OCI-LY1 (cell line): ENCODE results near the gene CCR3.

Experiments
- H2AFZ ChIP-seq: fragments of 200-600 bp; sonication (generic), shearing (Covaris generic); 2 replicates; pipeline ENCODE4 v1.6.0; 2014; ENCODE audit warnings: antibody characterized with exemption, mild to moderate bottlenecking, low read length
- H3F3A ChIP-seq: fragments of 200-600 bp; sonication (generic), shearing (Covaris generic); 2 replicates; pipeline ENCODE4 v1.6.0; 2014; ENCODE audit warnings: mild to moderate bottlenecking, antibody characterized with exemption, low read length, moderate library complexity; ENCODE audit not compliant: insufficient read depth
- H3K27ac ChIP-seq: fragments of 200-600 bp; sonication (generic); 2 replicates; pipeline ENCODE4 v1.5.1; 2014; ENCODE audit warnings: low read length, mixed run types, mild to moderate bottlenecking, low read depth; ENCODE audit not compliant: poor library complexity, severe bottlenecking
- H3K27me3 ChIP-seq: fragments of 200-600 bp; sonication (generic); 2 replicates; pipeline ENCODE4 v1.6.0; 2014; ENCODE audit warnings: antibody characterized with exemption, mild to moderate bottlenecking, low read length, moderate library complexity; ENCODE audit not compliant: insufficient read depth
- H3K36me3 ChIP-seq: fragments of 200-600 bp; sonication (generic); 2 replicates; pipeline ENCODE4 v1.6.1; 2014; ENCODE audit warnings: mild to moderate bottlenecking, antibody characterized with exemption, low read length, moderate library complexity, mixed read lengths; ENCODE audit not compliant: insufficient read depth
- H3K4me1 ChIP-seq: fragments of 200-600 bp; sonication (generic); 2 replicates; pipeline ENCODE4 v1.5.1; 2014; ENCODE audit warnings: mild to moderate bottlenecking, low read length, moderate library complexity; ENCODE audit not compliant: insufficient read depth, severe bottlenecking
- H3K4me2 ChIP-seq: fragments of 200-600 bp; sonication (generic), shearing (Covaris generic); 2 replicates; pipeline ENCODE4 v1.6.1; 2014; ENCODE audit warnings: low read length
- H3K4me3 ChIP-seq: fragments of 200-600 bp; sonication (generic); 2 replicates; pipeline ENCODE4 v1.5.1; 2014; ENCODE audit warnings: low read length, low read depth, mild to moderate bottlenecking, mixed read lengths; ENCODE audit not compliant: poor library complexity, severe bottlenecking
- H3K79me2 ChIP-seq: fragments of 200-600 bp; shearing (Covaris generic); 2 replicates; pipeline ENCODE4 v1.6.1; 2016; ENCODE audit warnings: mixed run types, low read length, mixed read lengths; ENCODE audit not compliant: insufficient read depth
- H3K9ac ChIP-seq: fragments of 200-600 bp; sonication (generic), shearing (Covaris generic); 2 replicates; pipeline ENCODE4 v1.6.1; 2014; ENCODE audit warnings: mild to moderate bottlenecking, low read length, mixed read lengths
- H3K9me2 ChIP-seq: fragments of 200-600 bp; sonication (generic), shearing (Covaris generic); 2 replicates; pipeline ENCODE4 v1.6.1; 2014; ENCODE audit warnings: low read depth, mild to moderate bottlenecking, low read length, mixed read lengths
- H3K9me3 ChIP-seq: fragments of 200-600 bp; shearing (Covaris generic); 2 replicates; pipeline ENCODE4 v1.6.1; 2014; ENCODE audit warnings: low read length, mixed read lengths
- H4K20me1 ChIP-seq: fragments of 200-600 bp; sonication (generic), shearing (Covaris generic); 2 replicates; pipeline ENCODE4 v1.6.0; 2016; ENCODE audit warnings: mild to moderate bottlenecking, low read length; ENCODE audit not compliant: insufficient read depth
- CTCF ChIP-seq: fragments of 200-600 bp; sonication (generic), shearing (Covaris generic); IDR thresholded peaks from 2 replicates; pipeline ENCODE4 v1.5.1; 2017; ENCODE audit warnings: mild to moderate bottlenecking, antibody characterized with exemption, low read length, moderate library complexity, mixed read lengths
- EZH2 ChIP-seq: fragments of 200-600 bp; sonication (generic), shearing (Covaris generic); IDR thresholded peaks from 2 replicates; pipeline ENCODE4 v1.8.0; 2017; ENCODE audit warnings: borderline replicate concordance, mixed run types, mild to moderate bottlenecking, antibody characterized with exemption, low read length, moderate library complexity, mixed read lengths

CCR3 gene

GRCh38 chr3:46293035-46293724, 50.9 kb downstream of the CCR3 start:
- Histone ChIP-seq H3K9me3 (no peaks in the 10 kb centered on the region), H3K27ac (no peak overlapping the region), H3K27me3 (no peaks in the 10 kb centered on the region), H4K20me1 (no peaks in the 10 kb centered on the region), H3K79me2 (no peaks in the 10 kb centered on the region), H3K9me2 (no peaks in the 10 kb centered on the region), H3F3A (no peaks in the 10 kb centered on the region), H3K4me2 (no peak overlapping the region), H3K4me3 (no peak overlapping the region), H3K4me1 (no peaks in the 10 kb centered on the region), H3K9ac (no peak overlapping the region), H3K36me3 (no peaks in the 10 kb centered on the region), H2AFZ (no peak overlapping the region)
- TF ChIP-seq CTCF (no peak; the same call in 1 of the 2 replicates), EZH2 (no peak)

GRCh38 chr3:46293991-46294833, 52.0 kb downstream of the CCR3 start:
- no peaks in the 10 kb centered on the region for H3K9me2 ChIP-seq
- H2AFZ ChIP-seq, result no peak overlapping the region
- H3K4me2 ChIP-seq, result no peak overlapping the region
- no peaks in the 10 kb centered on the region for H3K36me3 ChIP-seq
- H4K20me1 ChIP-seq, result no peaks in the 10 kb centered on the region
- no peaks in the 10 kb centered on the region for H3K27me3 ChIP-seq
- no peaks in the 10 kb centered on the region for H3K4me1 ChIP-seq
- H3K4me3 ChIP-seq, result no peak overlapping the region
- no peak overlapping the region for H3K9ac ChIP-seq
- H3K27ac ChIP-seq, result no peak overlapping the region
- H3K79me2 ChIP-seq, result no peaks in the 10 kb centered on the region
- H3K9me3 ChIP-seq, result no peaks in the 10 kb centered on the region
- no peak for TF ChIP-seq CTCF
- no peak for TF ChIP-seq EZH2
- H3F3A ChIP-seq, result no peaks in the 10 kb centered on the region

DNA sequence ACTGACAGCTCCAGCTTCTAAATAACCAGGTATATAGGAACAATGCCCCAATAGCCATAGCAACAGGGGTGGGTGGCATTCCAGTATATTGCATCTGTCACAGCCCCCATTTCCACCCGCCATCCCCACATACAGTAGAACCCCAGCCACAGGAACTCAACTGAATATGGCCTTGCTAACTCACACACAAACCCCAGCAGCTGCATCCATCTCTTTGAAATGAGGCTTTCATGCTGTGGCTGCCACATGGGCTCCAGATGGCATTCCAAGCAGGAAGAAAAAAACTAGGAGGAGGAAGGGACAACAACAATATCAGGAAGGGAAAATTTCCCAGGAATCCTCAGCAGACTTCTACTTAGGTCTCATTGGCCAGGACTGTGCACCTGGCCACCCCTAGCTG, 54.6 kb downstream of the CCR3 start:
- Histone ChIP-seq H3K4me3 (no peak overlapping the region), H3K36me3 (no peaks in the 10 kb centered on the region), H4K20me1 (no peaks in the 10 kb centered on the region), H3K79me2 (no peaks in the 10 kb centered on the region), H3K27me3 (no peaks in the 10 kb centered on the region), H3F3A (no peaks in the 10 kb centered on the region), H3K4me1 (no peaks in the 10 kb centered on the region), H3K9me3 (no peaks in the 10 kb centered on the region), H3K9me2 (no peaks in the 10 kb centered on the region), H3K27ac (no peak overlapping the region), H3K4me2 (no peak overlapping the region), H2AFZ (no peak overlapping the region), H3K9ac (no peak overlapping the region)
- TF ChIP-seq EZH2 (no peak), CTCF (no peak)
